Psoas muscle (tissue), 8 donors: ENCODE data around the gene YAF2. TPM values are rescaled to one million over a fixed set of nuclear protein-coding genes. Genes with fewer than 3 reads are reported as not detected.

Experiments used
- ATAC-seq, 4 donors: fragments of 200-7000 bp; cut with Tn5 transposase; one replicate each; pipeline ENCODE4 v1.9.1; 2020; ENCODE audit warnings: moderate library complexity in 3 of 4, mild to moderate bottlenecking in 2 of 4
- DNase-seq, 2 donors: peaks; one replicate each; pipeline ENCODE4 v3.0.0-alpha.2; 2020
- H3K27ac ChIP-seq: fragments of 200-600 bp; one replicate; pipeline ENCODE4 v1.8.0; 2022
- H3K27me3 ChIP-seq, 3 donors: fragments of 200-600 bp in 1 of 3; one replicate each; pipeline versions ENCODE4 v1.6.1 to v1.8.0; 2013 to 2022; ENCODE audit warnings: low read length in 2 of 3, mild to moderate bottlenecking in 2 of 3, moderate library complexity in 1 of 3; ENCODE audit not compliant: insufficient read depth in 3 of 3
- H3K36me3 ChIP-seq, 2 donors: fragments of 200-600 bp in 1 of 2; one replicate each; pipeline versions ENCODE4 v1.6.1 to v1.8.0; 2013 to 2022; ENCODE audit warnings: low read depth in 1 of 2, mild to moderate bottlenecking in 1 of 2, moderate library complexity in 1 of 2; ENCODE audit not compliant: insufficient read depth in 1 of 2
- H3K4me1 ChIP-seq: fragments of 200-600 bp; one replicate; pipeline ENCODE4 v1.8.0; 2022
- H3K4me3 ChIP-seq: fragments of 200-600 bp; one replicate; pipeline ENCODE4 v1.8.0; 2022; ENCODE audit warnings: mild to moderate bottlenecking
- H3K9me3 ChIP-seq: fragments of 200-600 bp; one replicate; pipeline ENCODE4 v1.8.0; 2022
- WGBS, 3 donors: extraction: QIAGEN DNeasy Blood & Tissue Kit; methylation state at CpG; one replicate each; pipeline versions ENCODE4 v1.1.6 to v1.1.7; 2013; 5-methylcytosine and 5-hydroxymethylcytosine counted together
- intact Hi-C, 2 donors: fragments of 100-400 bp; cut with DNase I; formaldehyde crosslinking; loops; one replicate each; pipeline versions ENCODE4 v1.11.0 to v1.14.2; 2022
- polyA plus RNA-seq, 3 donors: library from polyadenylated mRNA; stranded (reverse); fragments of 200-250 nt; gene quantifications; one replicate each; pipeline ENCODE4 v1.2.3, GENCODE V29; 2013
- total RNA-seq, 4 donors: library from RNA; stranded (reverse); fragmentation: NEBNext Ultra II Directional in 2 of 4; extraction: Animal tissue kit (Norgen Biotek cat#: 25700) in 2 of 4; gene quantifications; one replicate each; pipeline versions ENCODE4 v1.2.1 to v1.2.4, GENCODE V29; 2021 to 2023
- TF ChIP-seq, protein P1 (sequence below): fragments of 200-600 bp; IDR thresholded peaks from one replicate; pipeline ENCODE4 v1.8.0; 2022; ENCODE audit warnings: antibody characterized with exemption
- donor health status: healthy with polysubstance abuse.
- donor health status: DM: no; HTN: no; CAD: no; lungs with moderate emphysema.
- donor health status: Bipolar disorder and iron deficiency.
- donor health status: healthy.
- donor health status: DM: yes; HTN: yes; CAD: no.
- donor health status: DM: no; HTN: no; CAD: no.
- donor health status: DM: no; HTN: no; CAD: no.
- donor health status: DM: yes; HTN: yes; CAD: no.

YAF2 gene
- total and polyA plus RNA-seq, 7 donors: 12.2 to 99.2 (median 50.9) TPM

GRCh38 chr12:42128888-42129287 lies 109.2 kb downstream of the YAF2 start:
- TF ChIP-seq, protein P1, sequence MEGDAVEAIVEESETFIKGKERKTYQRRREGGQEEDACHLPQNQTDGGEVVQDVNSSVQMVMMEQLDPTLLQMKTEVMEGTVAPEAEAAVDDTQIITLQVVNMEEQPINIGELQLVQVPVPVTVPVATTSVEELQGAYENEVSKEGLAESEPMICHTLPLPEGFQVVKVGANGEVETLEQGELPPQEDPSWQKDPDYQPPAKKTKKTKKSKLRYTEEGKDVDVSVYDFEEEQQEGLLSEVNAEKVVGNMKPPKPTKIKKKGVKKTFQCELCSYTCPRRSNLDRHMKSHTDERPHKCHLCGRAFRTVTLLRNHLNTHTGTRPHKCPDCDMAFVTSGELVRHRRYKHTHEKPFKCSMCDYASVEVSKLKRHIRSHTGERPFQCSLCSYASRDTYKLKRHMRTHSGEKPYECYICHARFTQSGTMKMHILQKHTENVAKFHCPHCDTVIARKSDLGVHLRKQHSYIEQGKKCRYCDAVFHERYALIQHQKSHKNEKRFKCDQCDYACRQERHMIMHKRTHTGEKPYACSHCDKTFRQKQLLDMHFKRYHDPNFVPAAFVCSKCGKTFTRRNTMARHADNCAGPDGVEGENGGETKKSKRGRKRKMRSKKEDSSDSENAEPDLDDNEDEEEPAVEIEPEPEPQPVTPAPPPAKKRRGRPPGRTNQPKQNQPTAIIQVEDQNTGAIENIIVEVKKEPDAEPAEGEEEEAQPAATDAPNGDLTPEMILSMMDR: no peak
- WGBS, 3 donors: 93 to 96% (median 95%) methylated on average over 6 of the region's 6 CpGs
- DNase-seq: no peak
- H3K4me1 ChIP-seq: peaks cover 24% of the 10 kb centered on the region
- ATAC-seq: no peak
- H3K9me3 ChIP-seq: no peaks in the 10 kb centered on the region
- intact Hi-C loops: loop anchor here in 1 of 2 donors (10.0 kb wide), 1 partner anchor 246 kb away; no protein-coding TSS in a partner anchor
- no peaks in the 10 kb centered on the region for H3K27me3 ChIP-seq
- H3K4me3 ChIP-seq: no peak overlapping the region
- H3K36me3 ChIP-seq: no peaks in the 10 kb centered on the region
- H3K27ac ChIP-seq: no peak overlapping the region

DNA sequence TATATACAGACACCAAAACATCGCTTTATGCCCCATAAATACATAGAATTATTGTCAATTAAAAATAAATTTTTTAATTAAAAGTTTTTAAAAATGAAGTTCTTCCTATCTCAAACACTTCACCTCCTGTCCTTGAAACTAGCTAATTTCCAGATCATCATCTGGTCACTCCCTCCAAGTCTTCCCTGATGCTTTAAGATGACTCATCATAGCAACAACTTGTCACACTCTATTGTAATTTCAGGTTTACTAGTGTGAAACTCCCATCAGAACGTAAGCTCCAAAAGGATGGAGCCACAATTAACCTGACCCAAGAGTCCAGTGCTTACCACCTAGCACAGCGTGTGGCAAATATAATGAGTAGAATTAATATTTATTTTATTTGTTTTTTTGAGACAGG lies 109.7 kb downstream of the YAF2 start:
- WGBS, 3 donors: 79 to 93% (median 82%) methylated on average over 3 of the region's 3 CpGs

DNA sequence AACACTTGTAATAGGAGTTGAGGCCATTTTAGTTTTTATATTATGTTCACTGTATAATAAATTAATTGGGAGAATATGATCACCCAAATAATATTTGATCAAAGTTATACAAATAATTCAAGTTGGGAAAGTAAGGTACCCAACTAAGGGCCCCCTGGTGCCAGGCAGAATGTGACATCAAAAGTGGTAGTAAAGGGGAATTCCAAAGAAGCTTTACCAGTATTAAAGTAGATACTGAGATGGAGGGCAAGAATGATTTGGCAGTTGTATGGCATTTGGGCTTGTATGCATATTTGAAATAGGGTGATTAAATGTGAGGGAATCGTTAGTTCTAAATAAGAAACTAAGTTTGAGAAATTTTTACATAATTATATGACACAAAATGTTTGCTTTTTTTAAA lies 111.1 kb downstream of the YAF2 start:
- Histone ChIP-seq H3K9me3 (no peaks in the 10 kb centered on the region), H3K27ac (no peak overlapping the region), H3K36me3 (no peaks in the 10 kb centered on the region), H3K27me3 (no peaks in the 10 kb centered on the region), H3K4me1 (peaks cover 33% of the 10 kb centered on the region), H3K4me3 (no peak overlapping the region)
- DNase-seq (no peak), ATAC-seq (no peak)
- intact Hi-C loops: loop anchor here (2.0 to 10.0 kb wide), 2 partner anchors 206 to 248 kb away; no protein-coding TSS in a partner anchor
- 86 to 89% (median 87%) methylated on average over 1 of the region's 1 CpG for WGBS, 3 donors
- TF ChIP-seq, protein P1: no peak

More for the DNA sequence above, 109.7 kb downstream of the YAF2 start:
- TF ChIP-seq, protein P1: no peak
- no peak overlapping the region for H3K27ac ChIP-seq
- DNase-seq: no peak
- no peak overlapping the region for H3K4me3 ChIP-seq
- ATAC-seq: no peak
- H3K9me3 ChIP-seq: no peaks in the 10 kb centered on the region
- H3K27me3 ChIP-seq: no peaks in the 10 kb centered on the region
- intact Hi-C loops: loop anchor here in 1 of 2 donors (10.0 kb wide), 1 partner anchor 246 kb away; no protein-coding TSS in a partner anchor
- peaks cover 27% of the 10 kb centered on the region for H3K4me1 ChIP-seq
- H3K36me3 ChIP-seq: no peaks in the 10 kb centered on the region

- no peaks in the 10 kb centered on the region for H3K9me3 ChIP-seq
- peaks cover 19% of the 10 kb centered on the region for H3K4me1 ChIP-seq
- TF ChIP-seq, protein P1: no peak
- H3K36me3 ChIP-seq: no peaks in the 10 kb centered on the region
- H3K27ac ChIP-seq: no peak overlapping the region
- ATAC-seq (no peak), DNase-seq (no peak)
- 23 to 34% (median 26%) methylated on average over 1 of the region's 1 CpG for WGBS, 3 donors
- no peak overlapping the region for H3K4me3 ChIP-seq
- H3K27me3 ChIP-seq: no peaks in the 10 kb centered on the region
- intact Hi-C loops: loop anchor here in 1 of 2 donors (10.0 kb wide), 1 partner anchor 249 kb away; no protein-coding TSS in a partner anchor
Observed at GRCh38 chr12:42125388-42125767, 112.7 kb downstream of the YAF2 start.
